ENCODE measurements around the gene JARID2.
"Not testable (repeated sequence)": the region's sequence is repeated elsewhere in the genome, so short reads cannot be mapped to it uniquely, and the experiment has no call there.

JARID2 gene

GRCh38 chr6:15405129-15406068, 159.5 kb downstream of the JARID2 start:
- no peak for DNase-seq

- no peak for DNase-seq
Observed at GRCh38 chr6:15406452-15406851, 160.6 kb downstream of the JARID2 start.

GRCh38 chr6:15408008-15408407, 162.1 kb downstream of the JARID2 start:
- no peak for DNase-seq

GRCh38 chr6:15408758-15409157, 162.9 kb downstream of the JARID2 start:
- no peak for DNase-seq

- no peak for DNase-seq
Observed at GRCh38 chr6:15409301-15410125, 163.6 kb downstream of the JARID2 start.

- no peak for DNase-seq
Observed at GRCh38 chr6:15410126-15410391, 164.2 kb downstream of the JARID2 start.

- no peak for DNase-seq
Observed at GRCh38 chr6:15410752-15411151, 164.9 kb downstream of the JARID2 start.

GRCh38 chr6:15411766-15412165, 165.9 kb downstream of the JARID2 start:
- no peak for DNase-seq

GRCh38 chr6:15412767-15413166, 166.9 kb downstream of the JARID2 start:
- DNase-seq = no peak

GRCh38 chr6:15413466-15414234, 167.8 kb downstream of the JARID2 start:
- DNase-seq = no peak

- DNase-seq = no peak
Observed at GRCh38 chr6:15414235-15414612, 168.4 kb downstream of the JARID2 start.

- DNase-seq = not testable (repeated sequence)
Observed at GRCh38 chr6:15415622-15416021, 169.8 kb downstream of the JARID2 start.

- no peak for DNase-seq
Observed at GRCh38 chr6:15416932-15417509, 171.2 kb downstream of the JARID2 start.

- DNase-seq = no peak
Observed at GRCh38 chr6:15417811-15418210, 171.9 kb downstream of the JARID2 start.

GRCh38 chr6:15419493-15419892, 173.6 kb downstream of the JARID2 start:
- DNase-seq = no peak

GRCh38 chr6:15420959-15421438, 175.1 kb downstream of the JARID2 start:
- DNase-seq = peak in 2 of 6 experiments; percentile 20 to 30

- DNase-seq = peak in 1 of 6 experiments; percentile 10
Observed at GRCh38 chr6:15421945-15422733, 176.3 kb downstream of the JARID2 start.

- DNase-seq = no peak
Observed at GRCh38 chr6:15423286-15423993, 177.6 kb downstream of the JARID2 start.

GRCh38 chr6:15425947-15426346, 180.1 kb downstream of the JARID2 start:
- no peak for DNase-seq

- no peak for DNase-seq
Observed at GRCh38 chr6:15426395-15426794, 180.5 kb downstream of the JARID2 start.

- no peak for DNase-seq
Observed at GRCh38 chr6:15426901-15427300, 181.0 kb downstream of the JARID2 start.
